Renal cortical epithelial cell (primary cell): ENCODE data around the gene ZNF217. TPM values are rescaled to one million over a fixed set of nuclear protein-coding genes. Genes with fewer than 3 reads are reported as not detected.
"Not testable (repeated sequence)": the region's sequence is repeated elsewhere in the genome, so short reads cannot be mapped to it uniquely, and the experiment has no call there.

ENCODE experiments used
- DNase-seq: peaks from one replicate; pipeline ENCODE4 v3.0.0-alpha.2; 2011; ENCODE audit warnings: low read depth
- total RNA-seq: library from RNA; depleted of rRNA; stranded (reverse); fragments of >200 nt; gene quantifications from 2 replicates; pipeline ENCODE4 v1.2.3, GENCODE V29; 2014

Gene ZNF217
- total RNA-seq, 1 donor from 2014 or later = 49.4 TPM

DNA sequence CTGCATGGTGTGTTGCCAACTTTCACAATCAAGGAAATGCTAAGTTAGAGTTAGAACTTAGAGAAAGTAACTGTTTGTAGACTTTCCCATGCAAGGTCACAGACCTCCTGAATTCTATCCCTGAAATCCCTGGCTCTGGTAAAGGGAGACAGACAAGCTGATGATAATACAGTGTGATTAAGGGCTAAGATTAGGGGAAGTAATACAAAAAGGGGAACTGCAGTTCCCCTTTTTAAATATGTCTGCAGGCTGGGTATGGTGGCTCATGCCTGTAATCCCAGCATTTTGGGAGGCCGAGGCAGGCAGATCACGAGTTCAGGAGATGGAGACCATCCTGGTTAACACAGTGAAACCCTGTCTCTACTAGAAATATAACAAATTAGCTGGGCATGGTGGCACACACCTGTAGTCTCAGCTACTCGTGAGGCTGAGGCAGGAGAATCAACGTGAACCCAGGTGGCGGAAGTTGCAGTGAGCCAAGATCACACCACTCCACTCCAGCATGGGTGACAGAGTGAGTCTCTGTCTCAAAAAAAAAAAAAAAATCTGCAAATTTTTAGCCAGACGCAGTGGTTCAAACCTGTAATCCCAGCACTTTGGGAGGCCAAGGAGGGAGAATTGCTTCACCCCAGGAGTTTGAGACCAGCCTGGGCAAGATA, 60.9 kb downstream of the ZNF217 start:
- DNase-seq = not testable (repeated sequence)

DNA sequence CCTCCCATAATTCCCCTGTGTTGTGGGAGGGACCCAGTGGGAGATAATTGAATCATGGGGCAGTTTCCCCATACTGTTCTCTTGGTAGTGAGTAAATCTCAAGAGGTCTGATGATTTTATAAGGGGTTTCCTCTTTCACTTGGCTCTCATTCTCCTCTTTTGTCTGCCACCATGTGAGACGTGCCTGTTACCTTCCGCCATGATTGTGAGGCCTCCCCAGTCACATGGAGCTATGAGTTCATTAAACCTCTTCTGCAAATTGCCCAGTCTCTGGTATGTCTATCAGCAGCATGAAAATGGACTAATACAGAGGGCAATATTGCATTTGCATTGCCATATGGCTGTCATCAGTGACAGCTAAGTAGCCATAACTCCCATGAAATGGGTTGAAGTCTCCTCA, 63.2 kb downstream of the ZNF217 start:
- DNase-seq = no peak

DNA sequence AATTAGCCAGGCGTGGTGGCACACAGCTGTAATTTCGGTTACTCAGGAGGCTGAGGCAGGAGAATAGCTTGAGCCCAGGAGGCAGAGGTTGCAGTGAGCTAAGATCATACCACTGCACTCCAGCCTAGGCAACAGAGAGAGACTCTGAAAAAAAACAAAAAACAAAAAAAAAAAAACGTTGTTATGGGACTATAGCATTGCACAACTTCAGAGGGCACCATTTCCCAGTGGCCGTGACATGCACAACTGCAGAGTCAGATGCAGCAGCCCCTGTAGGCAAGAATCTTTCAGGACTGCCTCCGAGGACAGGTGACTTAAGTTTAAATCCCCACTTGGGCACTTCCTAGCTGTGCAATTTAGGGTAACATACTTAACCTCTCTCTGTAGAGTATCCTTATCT, 64.0 kb downstream of the ZNF217 start:
- DNase-seq = no peak

DNA sequence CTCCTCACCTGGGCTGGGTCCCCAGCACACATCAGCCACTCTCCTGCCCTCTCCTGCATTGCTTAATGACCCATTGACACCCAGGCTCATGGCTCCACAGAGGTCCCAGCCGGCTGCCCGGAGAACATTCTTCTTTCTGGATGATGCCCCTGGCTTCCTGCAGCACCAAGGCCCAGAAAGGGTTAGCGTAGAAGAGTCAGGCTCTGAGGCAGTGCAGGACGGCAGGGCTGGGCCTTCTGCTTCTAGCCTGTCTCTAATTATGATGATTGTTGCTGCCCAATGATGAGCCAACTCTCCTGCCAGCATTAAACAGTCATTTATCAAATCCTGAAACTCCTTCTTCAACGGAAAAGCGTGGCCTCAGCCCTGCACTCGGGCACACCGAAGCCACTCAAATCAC, 66.4 kb downstream of the ZNF217 start:
- no peak for DNase-seq

DNA sequence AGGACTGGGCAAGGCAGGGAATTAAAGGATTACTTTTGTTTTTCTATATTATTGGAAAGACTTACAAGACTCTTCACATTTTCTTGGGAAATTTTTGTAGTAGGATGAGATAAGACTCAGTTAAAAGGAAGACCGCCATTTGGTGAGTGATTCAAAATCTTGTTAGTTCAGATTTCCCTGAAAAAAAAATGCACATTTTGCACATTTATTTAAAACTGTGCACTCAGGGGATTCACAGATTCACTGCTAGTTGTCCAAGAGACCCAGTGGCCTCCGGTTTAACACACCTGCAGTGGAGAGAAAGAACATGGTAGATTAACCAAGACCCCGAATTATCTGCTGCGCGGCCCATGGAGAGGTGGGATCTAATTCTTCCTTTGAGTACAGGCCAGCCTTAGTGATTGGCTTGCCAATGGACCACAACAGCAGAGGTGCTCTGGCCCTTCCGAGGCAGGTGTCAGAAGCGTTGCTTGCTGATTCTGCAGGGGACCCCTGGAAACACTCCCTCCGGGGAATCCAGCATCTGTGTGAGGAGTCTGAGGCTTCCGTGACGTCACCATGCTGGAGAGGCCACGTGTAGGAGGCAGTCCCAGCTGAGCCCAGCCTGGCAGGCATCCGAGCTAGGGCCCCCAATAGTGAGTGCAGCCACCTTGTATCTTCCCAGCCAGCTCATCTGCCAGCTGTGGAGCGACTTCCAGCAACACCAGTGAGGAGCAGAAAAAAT, 68.9 kb downstream of the ZNF217 start:
- DNase-seq = no peak

GRCh38 chr20:53523615-53524014, 70.0 kb downstream of the ZNF217 start:
- DNase-seq = not testable (repeated sequence)

- DNase-seq = no peak
Measured at GRCh38 chr20:53522696-53523095, 70.9 kb downstream of the ZNF217 start.

DNA sequence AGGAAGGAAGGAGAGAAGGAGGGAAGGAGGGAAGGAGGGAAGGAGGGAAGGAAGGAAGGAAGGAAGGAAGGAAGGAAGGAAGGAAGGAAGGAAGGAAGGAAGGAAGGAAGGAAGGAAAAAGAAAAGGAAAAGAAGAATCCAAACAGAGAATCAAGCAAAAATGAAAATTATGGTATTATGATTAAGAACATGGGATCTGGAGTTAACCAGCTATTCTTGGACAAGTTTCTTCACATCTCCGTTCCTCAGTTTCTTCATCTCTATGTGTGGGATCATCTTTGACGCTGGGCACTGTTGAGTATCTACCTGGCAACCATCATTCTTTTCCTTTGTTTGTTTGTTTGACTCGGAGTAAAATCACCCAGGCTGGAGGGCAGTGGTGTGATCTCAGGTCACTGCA, 71.6 kb downstream of the ZNF217 start:
- DNase-seq = no peak

DNA sequence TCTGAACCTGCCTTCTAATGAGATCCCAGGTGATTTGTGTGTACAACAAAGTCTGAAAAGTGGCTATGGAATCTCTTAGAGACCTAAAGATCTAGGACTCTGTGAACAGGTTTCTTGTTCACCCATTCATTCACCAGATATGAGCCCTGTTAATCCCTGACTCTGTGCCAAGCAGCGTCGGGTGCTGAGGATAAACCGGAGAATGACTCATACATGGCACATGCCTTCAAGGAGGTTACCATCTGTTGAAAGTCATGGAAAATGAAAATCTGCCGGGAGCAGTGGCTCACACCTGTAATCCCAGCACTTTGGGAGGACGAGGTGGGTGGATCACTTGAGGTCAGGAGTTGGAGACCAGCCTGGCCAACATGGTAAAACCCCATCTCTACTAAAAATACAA, 72.2 kb downstream of the ZNF217 start:
- DNase-seq = not testable (repeated sequence)

DNA sequence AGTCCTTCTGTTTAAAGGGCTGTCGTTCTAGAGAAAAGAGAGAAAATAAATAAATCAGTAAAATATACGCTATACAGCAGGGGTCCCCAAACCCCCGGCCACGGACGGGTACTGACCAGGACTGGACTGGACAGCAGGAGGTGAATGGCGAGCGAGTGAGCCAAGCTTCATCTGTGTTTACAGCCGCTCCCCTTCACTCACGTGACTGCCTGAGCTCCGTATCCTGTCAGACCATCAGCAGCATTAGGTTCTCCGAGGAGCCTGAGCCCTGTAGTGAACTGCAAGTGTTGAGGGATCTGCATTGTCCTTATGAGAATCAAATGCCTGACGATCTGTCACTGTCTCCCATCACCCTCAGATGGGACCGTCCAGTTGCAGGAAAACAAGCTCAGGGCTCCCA, 76.5 kb downstream of the ZNF217 start:
- DNase-seq = no peak
